GM23338 (cell line): ENCODE results near the gene RCAN1. TPM values are rescaled to one million over a fixed set of nuclear protein-coding genes. Genes with fewer than 3 reads are reported as not detected.

Source experiments
- ATAC-seq: fragments of 200-7000 bp; cut with Tn5 transposase; 3 replicates; pipeline ENCODE4 v1.9.1; 2020
- DNase-seq: peaks from one replicate; pipeline ENCODE4 v3.0.0-alpha.2; 2015; ENCODE audit warnings: low spot score
- H2AFZ ChIP-seq: fragments of 200-600 bp; sonication (generic); 2 replicates; pipeline ENCODE4 v1.8.0; 2016; ENCODE audit warnings: antibody characterized with exemption, mild to moderate bottlenecking, moderate library complexity
- H3F3A ChIP-seq: fragments of 200-600 bp; sonication (generic); replicated peaks from 2 replicates; pipeline ENCODE4 v1.8.0; 2017; ENCODE audit warnings: antibody characterized with exemption, mixed run types, low read depth
- H3K27ac ChIP-seq: fragments of 200-600 bp; sonication (generic); 2 replicates; pipeline ENCODE4 v1.6.1; 2016; ENCODE audit warnings: low read depth
- H3K27me3 ChIP-seq: fragments of 200-600 bp; sonication (generic); 2 replicates; pipeline ENCODE4 v1.8.0; 2016; ENCODE audit warnings: mild to moderate bottlenecking, mixed run types, moderate library complexity; ENCODE audit not compliant: insufficient read depth
- H3K36me3 ChIP-seq: fragments of 200-600 bp; sonication (generic); 2 replicates; pipeline ENCODE4 v1.8.0; 2016; ENCODE audit warnings: mild to moderate bottlenecking; ENCODE audit not compliant: insufficient read depth
- H3K4me1 ChIP-seq: fragments of 200-600 bp; sonication (generic); 2 replicates; pipeline ENCODE4 v1.8.0; 2016; ENCODE audit warnings: mild to moderate bottlenecking, moderate library complexity; ENCODE audit not compliant: insufficient read depth
- H3K4me2 ChIP-seq: fragments of 200-600 bp; sonication (generic); 2 replicates; pipeline ENCODE4 v1.7.1; 2017; ENCODE audit warnings: mixed run types
- H3K4me3 ChIP-seq: fragments of 200-600 bp; sonication (generic); 2 replicates; pipeline ENCODE4 v1.6.1; 2016; ENCODE audit warnings: mixed run types
- H3K79me2 ChIP-seq: fragments of 200-600 bp; sonication (generic); replicated peaks from 2 replicates; pipeline ENCODE4 v1.8.0; 2017; ENCODE audit warnings: mild to moderate bottlenecking; ENCODE audit not compliant: insufficient read depth
- H3K9me2 ChIP-seq: fragments of 200-600 bp; sonication (generic); 2 replicates; pipeline ENCODE4 v1.8.0; 2017; ENCODE audit not compliant: insufficient read depth
- H4K20me1 ChIP-seq: fragments of 200-600 bp; sonication (generic); replicated peaks from 2 replicates; pipeline ENCODE4 v1.8.0; 2017; ENCODE audit warnings: mild to moderate bottlenecking; ENCODE audit not compliant: insufficient read depth
- H3K27ac Mint-ChIP-seq: 2 replicates; pipeline ENCODE4 v1.8.0; 2020; ENCODE audit warnings: inconsistent platforms, mild to moderate bottlenecking, moderate library complexity, mixed read lengths
- H3K27me3 Mint-ChIP-seq: 3 replicates; pipeline ENCODE4 v1.8.0; 2022; ENCODE audit warnings: low read depth, mild to moderate bottlenecking, moderate library complexity, mixed read lengths, inconsistent platforms; ENCODE audit not compliant: insufficient read depth, poor library complexity
- H3K36me3 Mint-ChIP-seq: 3 replicates; pipeline ENCODE4 v1.8.0; 2021; ENCODE audit warnings: low read depth, mild to moderate bottlenecking, inconsistent platforms, moderate library complexity, mixed read lengths
- H3K4me1 Mint-ChIP-seq: 3 replicates; pipeline ENCODE4 v1.8.0; 2020; ENCODE audit warnings: mild to moderate bottlenecking, inconsistent platforms, mixed read lengths
- H3K4me3 Mint-ChIP-seq: 3 replicates; pipeline ENCODE4 v1.8.0; 2021; ENCODE audit warnings: moderate library complexity, mild to moderate bottlenecking, inconsistent platforms, mixed read lengths
- H3K9me3 Mint-ChIP-seq: 3 replicates; pipeline ENCODE4 v1.8.0; 2020; ENCODE audit warnings: moderate library complexity, mild to moderate bottlenecking, inconsistent platforms, mixed read lengths
- CREB1 ChIP-seq: fragments of 250-450 bp; sonication (Bioruptor Pico); IDR thresholded peaks from 2 replicates; pipeline ENCODE4 v1.5.0; 2020; ENCODE audit warnings: low read depth, mild to moderate bottlenecking, moderate library complexity
- CTCF ChIP-seq, 2 experiments: fragments of 200-600 bp in 1 of 2; sonication (generic) in 1 of 2; conservative IDR thresholded peaks; 2 replicates each; pipeline versions ENCODE4 v1.5.1 to v1.6.1; 2016 to 2017; ENCODE audit warnings: antibody characterized with exemption in 2 of 2, low read depth in 2 of 2, mild to moderate bottlenecking in 2 of 2, moderate library complexity in 1 of 2
- ETS1 ChIP-seq: IDR thresholded peaks from 2 replicates; pipeline ENCODE4 v1.6.1; 2016; ENCODE audit warnings: antibody characterized with exemption
- EZH2 ChIP-seq: fragments of 200-600 bp; sonication (generic); IDR thresholded peaks from one replicate; pipeline ENCODE4 v1.8.0; 2017; ENCODE audit warnings: antibody characterized with exemption, mild to moderate bottlenecking, low read depth; ENCODE audit not compliant: unreplicated experiment
- EZH2phosphoT487 ChIP-seq: fragments of 200-600 bp; sonication (generic); IDR thresholded peaks from one replicate; pipeline ENCODE4 v1.8.1; 2018; ENCODE audit warnings: antibody characterized with exemption; ENCODE audit not compliant: unreplicated experiment
- NANOG ChIP-seq: IDR thresholded peaks from 2 replicates; pipeline ENCODE4 v1.6.1; 2016; ENCODE audit warnings: antibody characterized with exemption, borderline replicate concordance
- POLR2AphosphoS5 ChIP-seq: IDR thresholded peaks from 2 replicates; pipeline ENCODE4 v1.6.1; 2016; ENCODE audit warnings: antibody characterized with exemption, low read depth
- STAT1 ChIP-seq: IDR thresholded peaks from one replicate; pipeline ENCODE4 v1.6.1; 2016; ENCODE audit warnings: antibody characterized with exemption; ENCODE audit not compliant: unreplicated experiment
- ZNF114 ChIP-seq: fragments of 250-450 bp; sonication (Bioruptor Pico); IDR thresholded peaks from 2 replicates; pipeline ENCODE4 v1.5.0; 2020; ENCODE audit warnings: mild to moderate bottlenecking, moderate library complexity
- ZNF331 ChIP-seq: fragments of 250-450 bp; sonication (Bioruptor Pico); IDR thresholded peaks from 2 replicates; pipeline ENCODE4 v1.5.0; 2020; ENCODE audit warnings: low read depth, mild to moderate bottlenecking, moderate library complexity
- polyA plus RNA-seq: library from polyadenylated mRNA; unstranded; fragments of >200 nt; fragmentation: Nextera tagmentation; extraction: Ambion mirVana; gene quantifications from 2 replicates; pipeline ENCODE4 v1.2.1, GENCODE V29; 2016
- total RNA-seq: library from RNA; depleted of rRNA; stranded (reverse); fragments of >200 nt; shearing (Covaris generic); gene quantifications from 2 replicates; pipeline ENCODE4 v1.2.3, GENCODE V29; 2014

RCAN1 gene
- total and polyA plus RNA-seq, 2 experiments from 2014 or later: 3.7 to 5.2 TPM

- H3K4me2 ChIP-seq: no peak overlapping the region
- Mint-ChIP-seq H3K4me3 (no peak overlapping the region), H3K27ac (no peak overlapping the region)
Observed at GRCh38 chr21:34583926-34584563, 30.9 kb downstream of the RCAN1 start.

GRCh38 chr21:34582506-34583150 lies 32.3 kb downstream of the RCAN1 start:
- no peaks in the 10 kb centered on the region for H3K36me3 Mint-ChIP-seq
- H3K36me3 ChIP-seq: no peaks in the 10 kb centered on the region
- H3F3A ChIP-seq: no peaks in the 10 kb centered on the region
- H3K4me2 ChIP-seq: no peak overlapping the region
- peaks cover 2% of the 10 kb centered on the region for H3K27me3 Mint-ChIP-seq
- H3K4me1 ChIP-seq: no peaks in the 10 kb centered on the region
- ATAC-seq (peak; percentile 98), DNase-seq (peak; percentile 70)
- H3K27ac Mint-ChIP-seq: no peak overlapping the region
- H3K27ac ChIP-seq: no peak overlapping the region
- no peak for TF ChIP-seq EZH2phosphoT487
- TF ChIP-seq CTCF (conservative IDR thresholded peaks at IDR 0.05; ENCODE audit: low read depth in 2 of 2): peak; percentile 49 to 67
- H2AFZ ChIP-seq: peak overlapping the region; percentile 8; the same call in 1 of the 2 replicates
- H4K20me1 ChIP-seq: no peaks in the 10 kb centered on the region
- peaks cover 9% of the 10 kb centered on the region; the same call in 1 of the 2 replicates for H3K9me2 ChIP-seq
- H3K4me3 Mint-ChIP-seq: no peak overlapping the region
- H3K79me2 ChIP-seq: no peaks in the 10 kb centered on the region
- no peaks in the 10 kb centered on the region for H3K27me3 ChIP-seq
- H3K4me1 Mint-ChIP-seq: peaks cover 3% of the 10 kb centered on the region; the same call in 1 of the 3 replicates
- no peak overlapping the region for H3K4me3 ChIP-seq
- no peaks in the 10 kb centered on the region; the same call in 2 of the 3 replicates for H3K9me3 Mint-ChIP-seq

More at GRCh38 chr21:34583926-34584563, 30.9 kb downstream of the RCAN1 start:
- H3K4me3 ChIP-seq: no peak overlapping the region
- H2AFZ ChIP-seq: no peak overlapping the region
- H3K79me2 ChIP-seq: no peaks in the 10 kb centered on the region
- Mint-ChIP-seq H3K27me3 (peaks cover 2% of the 10 kb centered on the region), H3K9me3 (no peaks in the 10 kb centered on the region; the same call in 2 of the 3 replicates), H3K36me3 (no peaks in the 10 kb centered on the region), H3K4me1 (peaks cover 3% of the 10 kb centered on the region; the same call in 1 of the 3 replicates)
- no peaks in the 10 kb centered on the region for H4K20me1 ChIP-seq
- DNase-seq (no peak), ATAC-seq (no peak)
- no peak for TF ChIP-seq CREB1 (CRISPR knock-in tag)
- no peak for TF ChIP-seq POLR2AphosphoS5
- peaks cover 3% of the 10 kb centered on the region; the same call in 1 of the 2 replicates for H3K9me2 ChIP-seq
- H3F3A ChIP-seq: no peaks in the 10 kb centered on the region
- H3K36me3 ChIP-seq: no peaks in the 10 kb centered on the region
- H3K27ac ChIP-seq: no peak overlapping the region
- H3K27me3 ChIP-seq: no peaks in the 10 kb centered on the region
- no peaks in the 10 kb centered on the region for H3K4me1 ChIP-seq

GRCh38 chr21:34580181-34580700 lies 34.7 kb downstream of the RCAN1 start:
- H3K9me2 ChIP-seq: peaks cover 9% of the 10 kb centered on the region
- H3K4me1 Mint-ChIP-seq: peaks cover 3% of the 10 kb centered on the region; the same call in 1 of the 3 replicates
- H3K4me3 Mint-ChIP-seq: no peak overlapping the region
- ATAC-seq (no peak), DNase-seq (no peak)
- no peaks in the 10 kb centered on the region for H3K36me3 ChIP-seq
- H3K4me3 ChIP-seq: no peak overlapping the region
- H3K4me1 ChIP-seq: no peaks in the 10 kb centered on the region
- peaks cover 2% of the 10 kb centered on the region for H3K27me3 Mint-ChIP-seq
- no peaks in the 10 kb centered on the region for H3K27me3 ChIP-seq
- H3F3A ChIP-seq: no peaks in the 10 kb centered on the region
- H4K20me1 ChIP-seq: no peaks in the 10 kb centered on the region
- H3K27ac ChIP-seq: no peak overlapping the region
- H3K36me3 Mint-ChIP-seq: no peaks in the 10 kb centered on the region
- H3K4me2 ChIP-seq: no peak overlapping the region
- H3K79me2 ChIP-seq: no peaks in the 10 kb centered on the region
- H2AFZ ChIP-seq: no peak overlapping the region
- H3K9me3 Mint-ChIP-seq: no peaks in the 10 kb centered on the region
- no peak overlapping the region for H3K27ac Mint-ChIP-seq
- no peak for TF ChIP-seq EZH2phosphoT487
- no peak for TF ChIP-seq NANOG
- TF ChIP-seq POLR2AphosphoS5: no peak
- TF ChIP-seq CTCF (conservative IDR thresholded peaks at IDR 0.05; ENCODE audit: low read depth in 2 of 2): no peak
- TF ChIP-seq STAT1: no peak
- TF ChIP-seq ZNF331 (CRISPR knock-in tag): no peak
- TF ChIP-seq EZH2: no peak
- TF ChIP-seq ZNF114 (CRISPR knock-in tag): no peak
- TF ChIP-seq ETS1: no peak
